Stimulated activated CD4-positive, alpha-beta T cell treated with anti-CD3 and anti-CD28 coated beads, Interleukin-12 subunit alpha, Interleukin-12 subunit beta, amount 100 ng/mL, for 4 hours (primary cell): Measurements from ENCODE around the gene ARHGEF39.

Experiments used
- DNase-seq: peaks from one replicate; pipeline ENCODE4 v3.0.0-alpha.2; 2020

ARHGEF39 gene

GRCh38 chr9:35664531-35665470 lies at the start of gene ARHGEF39:
ARHGEF39 (minus strand) TSS chr9:35665195; CDS start chr9:35665169, 26 bp downstream.
- DNase-seq: peak; percentile 60

GRCh38 chr9:35714123-35714522 lies 49.1 kb upstream of the ARHGEF39 start:
- no peak for DNase-seq

DNA sequence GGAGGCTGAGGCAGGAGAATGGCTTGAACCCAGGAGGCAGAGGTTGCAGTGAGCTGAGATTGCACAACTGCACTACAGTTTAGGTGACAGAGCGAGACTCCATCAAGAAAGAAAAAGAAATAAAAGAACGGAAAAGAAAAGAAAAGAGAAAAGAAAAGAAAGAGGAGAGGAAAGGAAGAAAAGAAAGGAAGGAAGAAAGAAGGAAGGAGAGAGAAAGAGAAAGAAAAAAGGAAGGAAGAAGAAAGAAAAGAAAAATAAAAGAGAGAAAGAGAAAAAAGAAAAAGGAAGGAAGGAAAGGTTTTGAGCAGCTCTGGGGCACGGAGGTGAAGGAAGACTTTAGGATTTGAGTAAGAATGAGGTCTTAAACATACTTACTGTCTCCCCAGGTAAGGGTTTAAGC lies 48.6 kb upstream of the ARHGEF39 start:
- DNase-seq: no peak

GRCh38 chr9:35712762-35713400 lies 47.9 kb upstream of the ARHGEF39 start:
- DNase-seq: no peak

DNA sequence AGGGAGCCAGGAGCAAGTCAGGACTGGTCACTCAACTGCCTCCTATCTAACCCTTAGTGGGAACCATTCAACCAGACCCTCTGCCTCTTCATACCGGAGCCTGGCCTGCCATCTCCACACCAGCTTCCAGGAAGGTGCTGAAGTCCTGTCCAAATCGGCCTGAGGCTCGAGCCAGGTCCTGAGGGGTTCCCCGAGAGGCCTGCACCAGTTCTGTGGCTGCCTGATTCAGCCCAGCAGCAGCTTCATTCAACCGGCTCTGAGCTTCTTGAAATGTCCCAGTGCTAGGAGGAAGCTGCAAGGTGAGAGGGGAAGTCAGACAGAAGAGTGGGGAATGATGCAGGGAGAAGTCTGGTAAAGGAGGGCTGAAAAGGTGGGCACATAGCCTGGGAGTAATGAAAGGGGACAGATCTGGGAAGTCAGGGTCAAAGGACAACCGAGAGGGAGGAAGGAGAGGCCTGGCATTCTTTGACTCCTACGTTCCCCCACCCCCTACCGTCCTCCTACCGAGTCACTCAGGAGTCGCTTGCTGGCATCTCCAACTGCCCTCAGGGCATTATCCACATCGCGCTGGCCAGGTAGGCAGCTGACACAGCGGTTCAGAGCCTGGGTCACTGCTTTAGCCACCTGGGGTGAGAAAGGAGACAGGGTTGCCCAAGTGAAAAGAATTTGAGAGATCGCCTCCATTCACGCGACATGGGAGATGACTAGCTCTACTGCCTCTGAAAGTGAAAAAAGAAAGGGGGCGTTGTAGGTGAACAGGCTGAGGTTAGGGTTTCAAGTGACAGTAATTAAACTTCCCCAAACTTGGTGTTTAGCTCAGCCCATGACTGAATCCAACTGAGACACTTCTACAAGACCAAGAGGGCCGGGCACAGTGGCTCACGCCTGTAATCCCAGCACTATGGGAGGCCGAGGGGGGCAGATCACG lies 46.8 kb upstream of the ARHGEF39 start:
- no peak for DNase-seq

- no peak for DNase-seq
Observed at GRCh38 chr9:35710818-35711500, 46.0 kb upstream of the ARHGEF39 start.

DNA sequence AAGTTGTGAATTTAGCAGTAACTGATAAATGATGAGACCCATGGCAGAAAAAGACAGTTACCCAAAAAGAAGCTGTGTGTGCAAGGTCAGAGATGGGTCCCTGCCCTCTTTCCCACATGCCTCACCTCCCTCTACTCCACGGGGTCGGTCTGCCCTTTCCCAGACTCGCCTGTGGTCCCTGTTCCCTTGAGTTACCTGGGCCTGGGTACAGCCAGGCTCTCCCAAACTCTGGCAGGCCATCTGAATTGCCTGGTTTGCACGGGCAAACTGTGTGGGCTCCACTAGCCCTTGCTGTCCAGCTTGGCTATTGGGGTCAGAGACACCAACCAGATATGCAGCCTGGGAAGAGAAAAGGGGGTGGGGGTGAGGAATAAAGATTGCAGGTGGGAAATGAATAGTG lies 43.2 kb upstream of the ARHGEF39 start:
- DNase-seq: no peak

DNA sequence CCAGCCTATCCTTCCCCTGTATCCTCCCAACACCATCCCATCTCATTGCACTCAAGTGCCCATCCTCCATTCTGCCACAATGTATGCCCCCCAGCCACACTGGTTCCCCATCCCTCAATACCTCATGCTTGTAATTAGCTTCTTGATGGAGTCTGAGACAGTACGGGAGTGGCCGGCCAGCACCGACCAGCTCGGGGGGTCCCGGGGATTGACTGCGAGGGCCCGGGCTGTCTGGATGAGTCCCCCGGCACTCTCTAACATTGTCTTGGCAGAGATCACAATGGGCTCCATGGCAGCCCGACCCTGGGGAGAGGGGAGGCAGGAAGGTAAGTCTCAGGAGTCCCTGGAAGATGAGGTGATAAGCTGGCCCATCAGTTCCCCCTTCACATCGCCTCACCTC lies 42.0 kb upstream of the ARHGEF39 start:
- DNase-seq: no peak

GRCh38 chr9:35705836-35706430 lies 40.9 kb upstream of the ARHGEF39 start:
- no peak for DNase-seq

GRCh38 chr9:35705372-35705771 lies 40.4 kb upstream of the ARHGEF39 start:
- no peak for DNase-seq

DNA sequence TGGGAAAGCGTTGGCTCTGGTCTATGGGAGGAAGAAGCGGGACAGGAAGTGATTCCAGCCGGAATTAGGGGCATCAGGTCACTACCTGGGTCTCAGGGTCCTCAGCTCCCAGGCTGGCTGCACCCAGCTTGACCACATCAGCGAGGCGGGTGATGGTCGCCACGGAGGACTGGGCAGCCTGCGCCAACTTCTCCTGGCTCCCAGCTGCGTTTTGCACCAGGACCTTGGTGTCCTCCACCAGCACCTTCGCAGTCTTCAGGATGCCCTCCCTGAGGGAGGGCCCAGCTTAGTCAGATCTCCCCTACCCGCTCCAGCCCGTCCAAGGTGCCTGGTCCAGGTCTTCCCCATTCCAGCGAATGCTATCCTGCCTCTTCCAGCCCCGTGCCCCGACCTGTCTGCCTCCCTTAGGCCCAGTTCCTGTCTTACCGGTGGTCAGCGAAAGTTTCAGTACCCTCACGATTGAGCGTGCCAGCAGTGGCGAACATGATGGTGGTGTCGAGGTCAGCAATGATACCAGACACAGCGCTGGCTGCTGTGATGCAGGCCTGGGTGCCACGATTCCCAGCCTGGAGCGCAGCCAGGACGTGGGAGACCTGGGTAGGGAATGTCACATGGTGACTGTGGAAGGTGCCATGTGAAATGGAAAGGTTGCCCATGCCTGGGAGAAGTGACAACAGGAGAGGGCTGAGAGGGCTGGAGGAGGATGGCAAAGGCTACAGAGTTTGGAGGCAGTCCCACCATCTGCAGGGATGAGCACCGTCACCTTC lies 39.1 kb upstream of the ARHGEF39 start:
- no peak for DNase-seq

DNA sequence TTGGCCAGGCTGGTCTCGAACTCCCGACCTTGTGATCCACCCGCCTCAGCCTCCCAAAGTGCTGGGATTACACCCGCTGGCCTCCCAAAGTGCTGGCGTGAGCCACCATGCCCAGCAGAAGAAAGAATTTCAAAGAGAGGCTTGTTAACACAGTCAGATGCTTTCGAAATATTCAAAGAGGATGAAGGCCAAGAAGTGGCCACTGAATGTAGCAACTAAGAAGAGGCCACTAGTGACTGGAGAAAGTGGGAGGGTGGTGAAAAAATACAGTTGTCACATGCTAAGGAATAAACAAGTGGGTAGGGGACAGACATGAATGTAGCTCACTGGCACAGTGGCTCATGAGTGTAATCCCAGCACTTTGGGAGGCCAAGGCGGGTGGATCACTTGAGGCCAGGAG lies 37.7 kb upstream of the ARHGEF39 start:
- no peak for DNase-seq

GRCh38 chr9:35700942-35701341 lies 35.9 kb upstream of the ARHGEF39 start:
- DNase-seq: no peak

GRCh38 chr9:35700031-35700430 lies 35.0 kb upstream of the ARHGEF39 start:
- DNase-seq: no peak

- DNase-seq: no peak
Observed at GRCh38 chr9:35698231-35698630, 33.2 kb upstream of the ARHGEF39 start.

DNA sequence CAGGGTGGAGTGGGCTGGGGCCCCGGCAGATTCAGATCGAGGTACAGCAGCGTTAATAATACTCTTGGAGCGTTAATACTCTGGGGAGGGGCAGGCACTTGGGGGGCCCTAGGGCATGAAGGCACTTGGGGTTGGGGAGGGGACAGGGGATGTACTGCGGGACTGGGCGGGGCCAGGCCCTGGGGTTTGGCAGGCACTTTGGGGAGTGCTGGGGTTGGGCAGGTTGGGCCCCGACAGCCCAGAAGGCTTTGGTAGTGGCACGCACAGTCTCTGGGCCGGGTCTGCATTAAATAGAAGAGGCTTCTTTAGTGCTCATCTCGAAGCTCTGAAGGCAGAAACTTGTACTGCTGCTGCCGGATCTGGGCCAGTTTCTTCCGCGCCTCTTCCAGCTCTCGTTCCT lies 32.5 kb upstream of the ARHGEF39 start:
- DNase-seq: no peak

DNA sequence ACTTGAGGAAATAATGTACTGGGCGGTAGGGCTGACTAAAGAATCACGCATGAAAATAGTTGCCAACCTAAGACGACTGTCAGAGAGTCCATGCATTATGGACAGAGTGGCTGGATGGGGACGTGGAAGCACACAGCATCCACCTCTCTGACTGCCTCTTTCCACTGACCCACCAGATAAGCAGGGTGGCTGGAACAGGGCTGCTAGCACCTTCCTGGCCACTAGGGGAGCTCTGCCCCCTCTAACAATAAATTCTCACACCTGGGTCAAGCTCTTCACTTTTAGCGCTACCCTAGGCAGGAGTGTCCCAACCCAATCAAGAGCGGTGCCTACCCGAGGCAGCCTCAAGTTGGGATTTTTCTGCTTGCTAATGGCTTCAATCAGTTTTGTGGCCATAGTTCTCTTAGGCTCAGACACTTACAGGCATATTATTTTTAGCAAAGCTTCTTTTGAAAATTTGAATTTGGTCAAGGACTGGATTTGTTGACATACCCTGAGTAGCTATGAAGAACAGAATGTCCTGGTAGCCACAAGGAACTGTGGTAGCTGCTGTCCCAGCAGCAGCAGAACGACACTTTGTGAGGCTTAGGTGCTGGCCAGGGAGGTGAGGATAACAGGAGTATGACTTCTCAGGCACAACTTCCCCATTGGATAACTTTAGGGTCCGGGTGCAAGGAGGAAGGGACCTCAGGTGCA lies 31.7 kb upstream of the ARHGEF39 start:
- DNase-seq: peak; percentile 40

DNA sequence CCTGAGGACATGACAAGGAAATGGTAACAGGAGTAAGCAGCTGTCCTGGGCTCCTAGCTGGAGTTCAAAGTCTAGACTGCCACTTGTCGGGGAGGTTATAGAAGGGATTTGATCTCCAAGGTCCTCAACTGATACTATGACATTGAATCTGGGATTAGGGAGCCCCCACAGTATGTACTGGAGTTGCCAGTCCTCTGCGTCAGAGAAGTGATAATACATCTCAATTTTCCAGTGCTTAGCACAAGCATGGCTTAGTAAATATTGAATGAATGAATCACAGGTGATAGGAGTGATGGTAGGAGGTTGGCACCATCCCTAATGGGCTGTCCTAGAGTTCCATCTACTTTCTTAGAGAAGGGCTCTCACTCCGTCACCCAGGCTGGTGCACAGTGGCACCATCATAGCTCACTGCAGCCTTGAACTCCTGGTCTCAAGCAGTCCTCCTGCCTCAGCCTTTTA lies 31.0 kb upstream of the ARHGEF39 start:
- DNase-seq: no peak

- DNase-seq: no peak
Observed at GRCh38 chr9:35691757-35692301, 26.8 kb upstream of the ARHGEF39 start.

- DNase-seq: no peak
Observed at GRCh38 chr9:35691334-35691650, 26.3 kb upstream of the ARHGEF39 start.
